K562 (cell line): Measurements from ENCODE around the gene CRELD2. TPM values are rescaled to one million over a fixed set of nuclear protein-coding genes. Genes with fewer than 3 reads are reported as not detected.

Experiments
- ATAC-seq: fragments of 200-7000 bp; cut with Tn5 transposase; 3 replicates; pipeline ENCODE4 v1.9.1; 2020; ENCODE audit warnings: moderate library complexity
- BruUV-seq: library from RNA; stranded (reverse); fragments of 400-500 nt; replicated peaks from 2 replicates; lab custom pipeline; 2021; lab: Mats Ljungman, UMichigan
- CTCF ChIA-PET: fragments of 300-600 bp; formaldehyde crosslinking; extraction: SDS; loops from one replicate; lab custom pipeline; 2021; ENCODE audit warnings: low intra/inter-chr PET ratio; lab: Yijun Ruan, JAX
- POLR2A ChIA-PET: fragments of 300-600, 350-650 bp; sonication (Branson Sonifier 250); formaldehyde crosslinking; extraction: SDS; loops from one replicate; lab custom pipeline; 2021; ENCODE audit warnings: antibody characterized with exemption, inconsistent platforms; lab: Yijun Ruan, JAX
- DNase-seq, 4 experiments: peaks; one replicate each; pipeline versions ENCODE4 v3.0.0 to v3.0.0-alpha.2; 2011 to 2018; ENCODE audit warnings: low spot score in 3 of 4, mixed read lengths in 3 of 4; ENCODE audit errors: extremely low read depth in 1 of 4
- FAIRE-seq: peaks from 2 replicates; lab custom pipeline; 2011; peaks lifted over from hg19 to GRCh38; lab: Jason Lieb, UNC
- H2AFZ ChIP-seq: 2 replicates; pipeline ENCODE4 v1.6.0; 2011; ENCODE audit warnings: low read depth, low read length, control low read depth, inconsistent platforms
- H3K27ac ChIP-seq: fragments of 200-600 bp; 3 replicates; pipeline ENCODE4 v1.8.0; 2011; ENCODE audit warnings: low read depth, mild to moderate bottlenecking, control low read depth, inconsistent platforms, low read length, moderate library complexity, mixed read lengths; ENCODE audit errors: extremely low read depth
- H3K27me3 ChIP-seq, 2 experiments: fragments of 300-600 bp in 1 of 2; 2 replicates in 1 of 2; 3 replicates in 1 of 2; pipeline versions ENCODE4 v1.6.0 to v1.8.0; 2011; ENCODE audit warnings: inconsistent platforms in 2 of 2, low read length in 2 of 2, mild to moderate bottlenecking in 1 of 2, mixed read lengths in 1 of 2, moderate library complexity in 1 of 2; ENCODE audit not compliant: control insufficient read depth in 2 of 2, insufficient read depth in 2 of 2
- H3K36me3 ChIP-seq: fragments of 300-600 bp; 3 replicates; pipeline ENCODE4 v1.8.0; 2011; ENCODE audit warnings: mild to moderate bottlenecking, low read length, inconsistent platforms; ENCODE audit not compliant: control insufficient read depth, insufficient read depth
- H3K4me1 ChIP-seq, 2 experiments: fragments of 200-600 bp in 1 of 2; replicated peaks in 1 of 2; 2 replicates in 1 of 2; 3 replicates in 1 of 2; pipeline versions ENCODE4 v1.5.1 to v1.8.0; 2011; ENCODE audit warnings: inconsistent platforms in 2 of 2, low read length in 2 of 2, mild to moderate bottlenecking in 1 of 2, mixed read lengths in 1 of 2, moderate library complexity in 1 of 2; ENCODE audit not compliant: control insufficient read depth in 2 of 2, insufficient read depth in 2 of 2
- H3K4me2 ChIP-seq: 2 replicates; pipeline ENCODE4 v1.6.1; 2011; ENCODE audit warnings: low read length, control low read depth, inconsistent platforms, mixed read lengths; ENCODE audit not compliant: insufficient read depth
- H3K4me3 ChIP-seq: fragments of 200-600 bp; sonication (generic), shearing (Covaris generic); 2 replicates; pipeline ENCODE4 v1.5.1; 2016; ENCODE audit warnings: control low read depth, inconsistent platforms
- H3K79me2 ChIP-seq: fragments of 200-600 bp; 3 replicates; pipeline ENCODE4 v1.8.0; 2011; ENCODE audit warnings: low read length, inconsistent platforms; ENCODE audit not compliant: control insufficient read depth, insufficient read depth
- H3K9ac ChIP-seq, 2 experiments: 2 replicates each; pipeline versions ENCODE4 v1.6.0 to v1.6.1; 2011; ENCODE audit warnings: low read depth in 2 of 2, low read length in 2 of 2, control low read depth in 1 of 2, inconsistent platforms in 1 of 2, mild to moderate bottlenecking in 1 of 2, mixed read lengths in 1 of 2; ENCODE audit not compliant: insufficient read depth in 1 of 2
- H3K9me1 ChIP-seq: one replicate; pipeline ENCODE4 v1.6.0; 2011; ENCODE audit warnings: inconsistent platforms, mild to moderate bottlenecking, low read length, moderate library complexity; ENCODE audit not compliant: control insufficient read depth, insufficient read depth
- H3K9me3 ChIP-seq: replicated peaks from 2 replicates; pipeline ENCODE4 v1.5.1; 2011; ENCODE audit warnings: low read depth, low read length, inconsistent platforms; ENCODE audit not compliant: control insufficient read depth, insufficient read depth
- H4K20me1 ChIP-seq: replicated peaks from 2 replicates; pipeline ENCODE4 v1.6.1; 2011; ENCODE audit warnings: low read length, inconsistent platforms, mixed read lengths; ENCODE audit not compliant: control insufficient read depth, insufficient read depth
- ARID1B ChIP-seq: fragments of 450-650 bp; IDR thresholded peaks from 2 replicates; pipeline ENCODE4 v1.6.1; 2016; ENCODE audit warnings: antibody characterized with exemption, mild to moderate bottlenecking, inconsistent platforms
- COPS2 ChIP-seq: fragments of 450-650 bp; conservative IDR thresholded peaks from 2 replicates; pipeline ENCODE4 v1.6.1; 2016; ENCODE audit warnings: mild to moderate bottlenecking, moderate library complexity
- DMBX1 ChIP-seq: fragments of 250-450 bp; sonication (Bioruptor Pico); IDR thresholded peaks from 2 replicates; pipeline ENCODE4 v1.8.0; 2022; ENCODE audit warnings: inconsistent platforms, mild to moderate bottlenecking, moderate library complexity, borderline replicate concordance
- DPF2 ChIP-seq: fragments of 450-650 bp; IDR thresholded peaks from 2 replicates; pipeline ENCODE4 v1.6.1; 2016
- FOXJ3 ChIP-seq: sonication (generic); formaldehyde crosslinking; IDR thresholded peaks from 2 replicates; pipeline ENCODE4 v1.4.0; 2020; ENCODE audit warnings: mild to moderate bottlenecking, missing genetic modification reagents
- KDM1A ChIP-seq, 2 experiments: fragments of 450-650 bp; IDR thresholded peaks; 2 replicates each; pipeline ENCODE4 v1.6.1; 2016; ENCODE audit warnings: mild to moderate bottlenecking in 2 of 2
- KDM5B ChIP-seq: fragments of 200-600 bp; sonication (generic); IDR thresholded peaks from 2 replicates; pipeline ENCODE4 v1.6.1; 2012; ENCODE audit warnings: low read depth, mild to moderate bottlenecking, moderate library complexity, low read length, control low read depth, inconsistent platforms; ENCODE audit not compliant: insufficient replicate concordance
- MNT ChIP-seq, 2 experiments: fragments of 450-650 bp; conservative IDR thresholded peaks; 2 replicates each; pipeline ENCODE4 v1.6.1; 2017; ENCODE audit warnings: mild to moderate bottlenecking in 2 of 2, moderate library complexity in 2 of 2
- NFE2L1 ChIP-seq: fragments of 450-650 bp; IDR thresholded peaks from 2 replicates; pipeline ENCODE4 v1.6.1; 2016; ENCODE audit warnings: missing genetic modification characterization, low read depth, mild to moderate bottlenecking, missing compliant biosample characterization, moderate library complexity, borderline replicate concordance
- NR2F6 ChIP-seq: fragments of 450-650 bp; formaldehyde crosslinking; IDR thresholded peaks from 2 replicates; pipeline ENCODE4 v1.4.0; 2020; ENCODE audit warnings: mild to moderate bottlenecking
- PHTF2 ChIP-seq: fragments of 250-450 bp; sonication (Bioruptor Pico); IDR thresholded peaks from 2 replicates; pipeline ENCODE4 v1.5.0; 2021; ENCODE audit warnings: mild to moderate bottlenecking
- RAD21 ChIP-seq, 2 experiments: fragments of 250-450 bp in 1 of 2; fragments of 450-650 bp in 1 of 2; sonication (Bioruptor Pico) in 1 of 2; formaldehyde crosslinking in 1 of 2; IDR thresholded peaks in 1 of 2; conservative IDR thresholded peaks in 1 of 2; 2 replicates each; pipeline versions ENCODE4 v1.4.0 to v1.8.0; 2020 to 2022; ENCODE audit warnings: mild to moderate bottlenecking in 2 of 2, moderate library complexity in 1 of 2
- RB1 ChIP-seq: fragments of 450-650 bp; IDR thresholded peaks from 2 replicates; pipeline ENCODE4 v1.6.1; 2017; ENCODE audit warnings: low read depth, mild to moderate bottlenecking
- RBM17 ChIP-seq: fragments of 200-400 bp; formaldehyde crosslinking; IDR thresholded peaks from 2 replicates; pipeline ENCODE4 v1.6.1; 2017; ENCODE audit warnings: low read depth, mild to moderate bottlenecking, low read length, borderline replicate concordance
- RFX7 ChIP-seq: fragments of 250-450 bp; sonication (Bioruptor Pico); IDR thresholded peaks from 2 replicates; pipeline ENCODE4 v1.5.1; 2021; ENCODE audit warnings: mild to moderate bottlenecking
- SIN3B ChIP-seq: fragments of 450-650 bp; IDR thresholded peaks from 2 replicates; pipeline ENCODE4 v1.6.1; 2017; ENCODE audit warnings: low read depth, mild to moderate bottlenecking, moderate library complexity
- SMARCE1 ChIP-seq: fragments of 450-650 bp; IDR thresholded peaks from 2 replicates; pipeline ENCODE4 v1.7.1; 2016; ENCODE audit warnings: mild to moderate bottlenecking
- SRSF1 ChIP-seq: fragments of 200-400 bp; formaldehyde crosslinking; IDR thresholded peaks from 2 replicates; pipeline ENCODE4 v1.6.1; 2017; ENCODE audit warnings: mild to moderate bottlenecking, low read depth, low read length, moderate library complexity
- ZNF146 ChIP-seq: IDR thresholded peaks from one replicate; pipeline ENCODE4 v1.6.1; 2018; ENCODE audit warnings: missing compliant biosample characterization; ENCODE audit not compliant: unreplicated experiment
- ZNF316 ChIP-seq: fragments of 450-650 bp; IDR thresholded peaks from 2 replicates; pipeline ENCODE4 v1.6.1; 2016
- ZNF511 ChIP-seq: sonication (generic); formaldehyde crosslinking; IDR thresholded peaks from 2 replicates; pipeline ENCODE4 v1.8.0; 2022; ENCODE audit warnings: mild to moderate bottlenecking, missing genetic modification reagents
- ZNF785 ChIP-seq: fragments of 250-450 bp; sonication (Bioruptor Pico); IDR thresholded peaks from 2 replicates; pipeline ENCODE4 v1.4.0; 2020; ENCODE audit warnings: mild to moderate bottlenecking
- ZSCAN32 ChIP-seq: fragments of 450-650 bp; formaldehyde crosslinking; IDR thresholded peaks from 2 replicates; pipeline ENCODE4 v1.4.0; 2020; ENCODE audit warnings: mild to moderate bottlenecking, moderate library complexity
- WGBS: fragments of 100-300 bp; shearing (Covaris generic); methylation state at CpG from one replicate; pipeline ENCODE4 v1.1.6; 2016; ENCODE audit warnings: low coverage, mixed read lengths; ENCODE audit not compliant: insufficient coverage; ENCODE audit errors: missing lambda C conversion rate; 5-methylcytosine and 5-hydroxymethylcytosine counted together
- in situ Hi-C: fragments of 300-500 bp; cut with MboI; formaldehyde crosslinking; loops from 4 replicates; pipeline ENCODE4 v1.15.0; 2018; ENCODE audit warnings: inconsistent platforms, mixed read lengths
- intact Hi-C: fragments of 100-400 bp; cut with micrococcal nuclease; formaldehyde crosslinking; loops from 2 replicates; pipeline ENCODE4 v1.14.2; 2022
- polyA plus RNA-seq, 8 experiments: library from polyadenylated mRNA; depleted of rRNA in 4 of 8; stranded (reverse) in 5 of 8; unstranded in 3 of 8; fragments of >200 nt; fragmentation: Nextera tagmentation in 2 of 8; fragmentation: Illumina TruSeq in 1 of 8; extraction: Ambion mirVana in 2 of 8; extraction: Trizol in 1 of 8; gene quantifications; 2 replicates each; pipeline versions ENCODE4 v1.2.1 to v1.2.3, GENCODE V29; 2011 to 2014; ENCODE audit warnings: inconsistent platforms in 1 of 8, missing spikeins in 1 of 8
- total RNA-seq, 7 experiments: library from RNA; depleted of rRNA in 6 of 7; stranded (reverse); fragments of >200 nt in 6 of 7; fragmentation: Illumina TruSeq in 2 of 7; extraction: Trizol in 2 of 7; gene quantifications; 2 replicates each; pipeline versions ENCODE4 v1.2.1 to v1.2.3, GENCODE V29; 2011 to 2021; ENCODE audit warnings: low replicate concordance in 1 of 7

The CRELD2 gene
- total and polyA plus RNA-seq, 9 of the 15 experiments (the other 6 are each of a cell fraction or from before 2014, with no cell fraction given) = 0.96 to 25.3 (median 8.8) TPM

GRCh38 chr22:49872347-49872746 lies 46.1 kb upstream of the CRELD2 start:
- ChIA-PET CTCF (no interaction called here), POLR2A (interaction anchor here (0.8 to 1.4 kb wide), 3 partner anchors 9 to 23 kb away, joined by 3 to 6 read pairs (median 3); no protein-coding TSS in a partner anchor)
- Histone ChIP-seq H4K20me1 (peaks cover 9% of the 10 kb centered on the region; the same call in 1 of the 2 replicates), H3K36me3 (peaks cover 11% of the 10 kb centered on the region; the same call in 2 of the 3 replicates), H3K4me2 (peak overlapping the region; percentile 62; the same call in 1 of the 2 replicates), H3K4me1 (peaks cover 6 to 13% of the 10 kb centered on the region in 2 experiments; a peak in 4 of 5 replicates), H3K9me1 (no peaks in the 10 kb centered on the region), H3K27ac (peak overlapping the region; percentile 69), H3K9me3 (peaks cover 3% of the 10 kb centered on the region), H3K79me2 (peaks cover 76% of the 10 kb centered on the region), H3K9ac (no peak overlapping the region), H3K4me3 (no peak overlapping the region), H2AFZ (no peak overlapping the region), H3K27me3 (no peaks in the 10 kb centered on the region)
- peak; percentile 75 for FAIRE-seq
- no TSS peak for BruUV-seq
- intact Hi-C loops (no loop called here), in situ Hi-C loops (no loop called here)
- WGBS = 23% methylated on average over 7 of the region's 7 CpGs
- DNase-seq = peak in 1 of 4 experiments; percentile 49
- ATAC-seq = peak; percentile 85
- TF ChIP-seq ZSCAN32 (CRISPR knock-in tag) = no peak
- TF ChIP-seq MNT (conservative IDR thresholded peaks at IDR 0.05) = peak; percentile 75 to 88
- peak; percentile 92 for TF ChIP-seq ZNF316
- no peak for TF ChIP-seq RBM17
- TF ChIP-seq KDM1A (IDR thresholded peaks at IDR 0.05) = no peak
- TF ChIP-seq ZNF785 = no peak
- TF ChIP-seq NR2F6 = no peak
- no peak for TF ChIP-seq RB1
- TF ChIP-seq PHTF2 (CRISPR knock-in tag) = no peak
- no peak for TF ChIP-seq RAD21 (CRISPR knock-in tag; conservative IDR thresholded peaks at IDR 0.05 in 1 of 2, IDR thresholded peaks at IDR 0.05 in 1 of 2)
- TF ChIP-seq COPS2 = no peak
- no peak for TF ChIP-seq RFX7 (CRISPR knock-in tag)
- no peak for TF ChIP-seq SIN3B
- TF ChIP-seq SRSF1 = no peak
- TF ChIP-seq KDM5B = no peak
- TF ChIP-seq ZNF511 (CRISPR knock-in tag) = no peak
- peak; percentile 33; the same call in 1 of the 2 replicates for TF ChIP-seq ARID1B
- peak; percentile 36; the same call in 1 of the 2 replicates for TF ChIP-seq SMARCE1
- TF ChIP-seq NFE2L1 (tag) = 0 out of 2 replicates have a peak, but pooled peaks have one; percentile 41
- TF ChIP-seq FOXJ3 = no peak
- TF ChIP-seq DMBX1 (CRISPR knock-in tag) = no peak
- peak; percentile 57 for TF ChIP-seq DPF2
- no peak for TF ChIP-seq ZNF146 (CRISPR knock-in tag)
